ENCODE results near the gene ATP2A3.

DNA sequence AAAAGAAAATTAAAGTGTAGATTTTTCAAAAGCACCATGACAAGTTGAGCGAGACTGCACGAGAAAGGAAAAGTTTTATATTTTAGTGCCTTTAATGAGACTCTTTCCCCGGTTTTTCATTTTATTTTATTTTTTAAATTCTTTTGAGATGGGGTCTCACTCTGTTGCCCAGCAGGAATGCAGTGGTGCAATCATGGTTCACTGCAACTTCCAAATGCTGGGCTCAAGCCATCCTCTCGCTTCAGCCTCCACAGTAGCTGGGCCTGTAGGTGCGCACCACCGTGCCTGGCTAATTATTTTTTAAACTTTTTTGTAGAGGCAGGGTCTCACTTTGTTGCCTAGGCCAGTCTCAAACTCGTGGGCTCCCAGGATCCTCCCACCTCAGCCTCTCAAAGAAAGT, 5.7 kb upstream of the ATP2A3 start:
- TF ChIP-seq, protein P1, sequence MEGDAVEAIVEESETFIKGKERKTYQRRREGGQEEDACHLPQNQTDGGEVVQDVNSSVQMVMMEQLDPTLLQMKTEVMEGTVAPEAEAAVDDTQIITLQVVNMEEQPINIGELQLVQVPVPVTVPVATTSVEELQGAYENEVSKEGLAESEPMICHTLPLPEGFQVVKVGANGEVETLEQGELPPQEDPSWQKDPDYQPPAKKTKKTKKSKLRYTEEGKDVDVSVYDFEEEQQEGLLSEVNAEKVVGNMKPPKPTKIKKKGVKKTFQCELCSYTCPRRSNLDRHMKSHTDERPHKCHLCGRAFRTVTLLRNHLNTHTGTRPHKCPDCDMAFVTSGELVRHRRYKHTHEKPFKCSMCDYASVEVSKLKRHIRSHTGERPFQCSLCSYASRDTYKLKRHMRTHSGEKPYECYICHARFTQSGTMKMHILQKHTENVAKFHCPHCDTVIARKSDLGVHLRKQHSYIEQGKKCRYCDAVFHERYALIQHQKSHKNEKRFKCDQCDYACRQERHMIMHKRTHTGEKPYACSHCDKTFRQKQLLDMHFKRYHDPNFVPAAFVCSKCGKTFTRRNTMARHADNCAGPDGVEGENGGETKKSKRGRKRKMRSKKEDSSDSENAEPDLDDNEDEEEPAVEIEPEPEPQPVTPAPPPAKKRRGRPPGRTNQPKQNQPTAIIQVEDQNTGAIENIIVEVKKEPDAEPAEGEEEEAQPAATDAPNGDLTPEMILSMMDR (IDR thresholded peaks at IDR 0.05): no peak
- TF ChIP-seq POLR2A (IDR thresholded peaks at IDR 0.05): no peak
